Activated T-cell treated with anti-CD3 and anti-CD28 coated beads, Interleukin-2, amount 50 U/mL, for 24 hours (primary cell): Measurements from ENCODE around the gene GPR161.

Source experiments
- DNase-seq: peaks from one replicate; pipeline ENCODE4 v3.0.0-alpha.2; 2020
- H3K27ac Mint-ChIP-seq: 2 replicates; pipeline ENCODE4 v1.8.0; 2020; ENCODE audit warnings: mild to moderate bottlenecking, mixed read lengths
- H3K27me3 Mint-ChIP-seq: 2 replicates; pipeline ENCODE4 v1.8.0; 2020; ENCODE audit warnings: mixed read lengths
- H3K36me3 Mint-ChIP-seq: 2 replicates; pipeline ENCODE4 v1.8.0; 2020; ENCODE audit warnings: low read depth, mixed read lengths
- H3K4me1 Mint-ChIP-seq: 2 replicates; pipeline ENCODE4 v1.8.0; 2020; ENCODE audit warnings: low read depth, mixed read lengths
- H3K4me3 Mint-ChIP-seq: 2 replicates; pipeline ENCODE4 v1.8.0; 2020; ENCODE audit warnings: mild to moderate bottlenecking, moderate library complexity, mixed read lengths
- H3K9me3 Mint-ChIP-seq: 2 replicates; pipeline ENCODE4 v1.8.0; 2020; ENCODE audit warnings: mixed read lengths

Gene GPR161

DNA sequence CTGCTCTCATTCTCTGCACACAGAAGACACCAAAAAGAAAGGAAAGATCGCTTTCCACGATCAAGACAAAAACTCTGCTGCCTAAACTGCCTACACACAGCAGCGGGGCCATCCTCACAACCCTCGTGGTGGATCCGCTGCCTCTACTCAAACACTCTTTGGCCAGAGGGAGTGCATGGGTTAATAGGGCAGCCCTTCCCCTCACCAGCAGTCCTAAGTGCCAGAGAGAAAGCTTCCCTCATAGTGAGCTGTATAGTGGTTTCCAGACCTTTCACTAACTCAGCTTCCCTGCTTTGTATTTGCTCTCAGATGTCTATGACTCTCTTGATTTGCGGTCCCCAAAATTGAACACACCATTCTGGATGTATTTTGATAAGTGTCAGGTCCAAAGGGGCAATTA is 30.9 kb downstream of the GPR161 start:
- H3K27ac Mint-ChIP-seq: no peak overlapping the region
- no peak overlapping the region for H3K4me3 Mint-ChIP-seq
- no peaks in the 10 kb centered on the region for H3K4me1 Mint-ChIP-seq
- peaks cover 6% of the 10 kb centered on the region for H3K27me3 Mint-ChIP-seq
- H3K36me3 Mint-ChIP-seq: no peaks in the 10 kb centered on the region
- DNase-seq: no peak
- no peaks in the 10 kb centered on the region for H3K9me3 Mint-ChIP-seq

DNA sequence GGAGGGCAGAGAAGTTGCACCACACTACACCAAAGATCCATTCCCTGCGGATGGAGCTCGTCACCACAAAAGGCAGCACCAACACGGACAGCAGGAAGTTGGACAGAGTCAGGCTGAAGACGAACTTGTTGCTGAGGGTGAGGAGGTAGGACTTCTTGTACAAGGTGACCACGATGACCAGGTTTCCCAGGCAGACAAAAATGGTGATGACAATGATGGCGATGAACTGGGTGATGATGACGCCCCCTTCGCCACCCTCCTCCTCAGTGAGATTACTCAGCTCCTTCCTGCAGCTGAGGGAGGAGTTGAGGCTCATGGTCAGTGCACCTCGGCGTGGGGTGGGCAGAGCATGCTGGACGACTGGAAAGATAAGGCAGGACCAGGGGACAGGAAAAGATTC is 32.2 kb downstream of the GPR161 start:
- DNase-seq: no peak
- Mint-ChIP-seq H3K4me3 (no peak overlapping the region), H3K4me1 (no peaks in the 10 kb centered on the region), H3K27me3 (peaks cover 6% of the 10 kb centered on the region), H3K27ac (no peak overlapping the region), H3K9me3 (no peaks in the 10 kb centered on the region), H3K36me3 (no peaks in the 10 kb centered on the region)

DNA sequence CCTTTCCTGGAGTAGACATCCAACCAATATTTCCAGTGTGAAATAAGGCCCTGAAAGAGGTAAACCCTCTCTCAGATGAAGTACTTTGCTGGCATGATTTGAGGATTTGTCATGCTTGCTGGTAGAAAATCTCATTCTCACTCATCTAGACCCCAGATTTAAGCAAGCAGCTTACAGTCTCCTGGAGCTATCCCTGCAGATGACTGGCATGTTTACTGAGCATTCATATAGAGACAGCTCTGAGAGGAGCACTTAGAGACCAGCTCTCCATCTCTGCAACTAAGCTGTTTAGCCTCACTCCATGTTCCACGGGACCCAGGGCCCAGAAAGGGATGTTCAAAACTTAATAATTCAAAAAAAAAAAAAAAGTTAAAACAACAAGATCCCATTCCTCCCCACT is 34.2 kb downstream of the GPR161 start:
- Mint-ChIP-seq H3K9me3 (no peaks in the 10 kb centered on the region), H3K36me3 (no peaks in the 10 kb centered on the region), H3K4me3 (no peak overlapping the region), H3K27me3 (peaks cover 6% of the 10 kb centered on the region), H3K27ac (no peak overlapping the region), H3K4me1 (no peaks in the 10 kb centered on the region)
- DNase-seq: no peak

DNA sequence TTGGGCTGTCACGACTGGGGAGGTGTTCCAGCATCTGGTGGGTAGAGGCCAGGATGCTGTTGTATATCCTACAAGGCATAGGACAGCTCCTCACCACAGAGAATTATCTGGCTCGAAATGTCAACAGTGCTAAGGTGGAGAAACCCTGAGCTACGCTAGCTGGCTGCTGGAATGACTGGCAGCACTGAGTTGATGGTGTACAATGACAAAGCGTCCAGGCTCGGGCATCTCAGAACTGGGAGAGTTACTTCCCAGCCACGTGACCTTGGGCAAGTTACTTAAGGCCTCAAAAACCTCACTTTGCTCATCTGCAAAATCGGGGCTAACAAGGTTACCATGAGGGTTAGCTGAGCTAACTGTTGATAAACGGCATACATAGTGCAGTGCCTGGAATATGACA is 35.4 kb downstream of the GPR161 start:
- no peaks in the 10 kb centered on the region for H3K9me3 Mint-ChIP-seq
- H3K4me3 Mint-ChIP-seq: no peak overlapping the region
- no peak overlapping the region for H3K27ac Mint-ChIP-seq
- no peaks in the 10 kb centered on the region for H3K4me1 Mint-ChIP-seq
- H3K27me3 Mint-ChIP-seq: peaks cover 6% of the 10 kb centered on the region
- DNase-seq: no peak
- H3K36me3 Mint-ChIP-seq: no peaks in the 10 kb centered on the region

DNA sequence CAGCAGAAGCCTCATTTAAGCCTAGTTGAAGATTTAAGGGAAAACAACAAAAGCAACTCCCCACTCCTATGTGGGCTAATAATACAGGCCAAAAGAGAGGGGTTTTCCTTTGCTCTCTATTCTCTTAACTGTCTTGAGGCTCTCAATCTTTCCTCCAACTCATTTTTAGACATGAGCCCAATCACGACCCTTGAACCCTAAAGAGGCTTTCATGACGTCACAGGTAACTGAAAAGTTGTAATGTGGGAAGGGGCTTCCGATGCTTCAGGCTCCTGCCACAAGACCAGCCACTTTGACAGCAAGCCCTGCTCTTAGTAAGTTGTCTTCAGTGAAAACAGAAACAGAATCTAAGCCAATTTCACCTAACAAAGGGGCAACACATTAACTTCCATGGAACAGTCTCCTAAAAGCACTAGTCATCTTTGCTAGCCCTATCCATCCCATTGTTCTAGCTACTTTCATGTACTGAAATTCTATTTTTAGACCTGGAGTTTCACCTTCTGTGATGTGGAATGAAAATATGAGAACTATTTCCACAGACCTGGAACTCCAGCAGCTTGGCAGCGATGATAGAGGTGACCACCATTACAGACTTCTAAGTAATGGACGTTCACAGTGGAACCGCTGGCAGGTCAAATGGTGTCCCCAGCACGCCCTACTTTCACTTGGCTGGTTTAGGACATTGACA is 36.3 kb downstream of the GPR161 start:
- peaks cover 6% of the 10 kb centered on the region for H3K27me3 Mint-ChIP-seq
- no peak overlapping the region for H3K4me3 Mint-ChIP-seq
- H3K4me1 Mint-ChIP-seq: no peaks in the 10 kb centered on the region
- H3K36me3 Mint-ChIP-seq: no peaks in the 10 kb centered on the region
- no peaks in the 10 kb centered on the region for H3K9me3 Mint-ChIP-seq
- no peak overlapping the region for H3K27ac Mint-ChIP-seq
- no peak for DNase-seq

DNA sequence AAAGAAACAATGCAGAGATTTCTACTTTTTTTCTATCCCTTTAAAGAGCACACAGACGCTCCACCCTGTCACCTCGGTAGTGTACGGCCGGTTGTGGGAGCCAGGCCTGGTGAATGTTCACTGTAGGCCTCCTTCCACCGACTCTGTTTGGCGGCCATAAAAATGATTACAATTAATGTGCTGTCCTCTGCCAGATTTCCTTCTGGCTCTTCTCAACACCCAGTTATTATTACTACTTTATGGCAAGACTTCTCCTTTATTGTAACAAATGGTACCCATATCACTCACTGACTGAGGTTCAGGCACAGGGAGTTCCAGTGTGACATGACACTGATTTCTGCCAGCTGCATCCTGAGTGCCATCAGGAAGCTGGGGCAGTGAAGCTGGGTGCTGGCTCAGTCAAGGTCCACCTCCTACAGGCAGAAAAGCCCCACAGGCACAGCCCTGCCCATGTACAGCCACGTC is 37.4 kb downstream of the GPR161 start:
- peaks cover 4% of the 10 kb centered on the region for H3K27me3 Mint-ChIP-seq
- H3K4me3 Mint-ChIP-seq: no peak overlapping the region
- no peaks in the 10 kb centered on the region for H3K4me1 Mint-ChIP-seq

DNA sequence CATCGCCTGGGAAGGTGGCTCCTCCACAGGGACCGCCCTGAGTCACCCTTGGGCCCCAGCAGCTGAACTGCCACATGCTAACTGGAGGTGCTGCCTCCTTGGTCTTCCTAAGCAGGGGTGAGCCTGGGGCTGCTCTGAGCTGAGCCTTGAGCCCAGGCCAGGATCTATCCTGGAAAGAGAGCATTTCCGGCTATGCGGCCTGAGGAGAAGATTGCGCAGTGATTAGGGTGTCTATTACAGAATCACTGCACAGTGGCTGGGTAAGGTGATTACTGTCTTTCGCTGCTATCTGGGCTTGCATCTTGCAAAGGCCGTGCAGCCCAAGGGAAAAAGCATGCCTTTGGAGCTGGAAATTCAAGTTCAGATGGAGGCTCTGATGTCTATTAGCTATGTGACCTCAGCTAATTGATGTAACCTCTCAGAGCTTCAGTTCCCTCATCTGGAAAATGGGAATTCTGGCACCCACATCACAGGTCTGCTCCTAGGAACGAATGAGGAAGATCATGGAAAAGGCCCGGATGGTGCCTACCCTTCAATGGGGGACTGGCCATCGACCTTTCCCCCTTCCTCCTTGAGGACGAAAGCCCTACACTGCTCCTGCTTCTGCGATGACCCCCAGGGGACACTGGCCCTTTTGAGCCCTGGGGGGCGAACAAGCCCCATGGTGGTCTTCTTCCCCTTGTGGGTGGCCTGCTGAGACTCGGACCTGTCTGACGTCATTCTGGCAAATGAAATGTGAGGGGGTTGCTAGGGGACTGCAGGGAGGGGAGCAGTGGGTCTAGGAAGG is 38.0 kb downstream of the GPR161 start:
- Mint-ChIP-seq H3K9me3 (no peaks in the 10 kb centered on the region), H3K27me3 (peaks cover 2% of the 10 kb centered on the region), H3K4me1 (no peaks in the 10 kb centered on the region), H3K27ac (no peak overlapping the region), H3K36me3 (no peaks in the 10 kb centered on the region), H3K4me3 (no peak overlapping the region)
- no peak for DNase-seq

More for the DNA sequence above, 37.4 kb downstream of the GPR161 start:
- Mint-ChIP-seq H3K27ac (no peak overlapping the region), H3K36me3 (no peaks in the 10 kb centered on the region), H3K9me3 (no peaks in the 10 kb centered on the region)
- no peak for DNase-seq

DNA sequence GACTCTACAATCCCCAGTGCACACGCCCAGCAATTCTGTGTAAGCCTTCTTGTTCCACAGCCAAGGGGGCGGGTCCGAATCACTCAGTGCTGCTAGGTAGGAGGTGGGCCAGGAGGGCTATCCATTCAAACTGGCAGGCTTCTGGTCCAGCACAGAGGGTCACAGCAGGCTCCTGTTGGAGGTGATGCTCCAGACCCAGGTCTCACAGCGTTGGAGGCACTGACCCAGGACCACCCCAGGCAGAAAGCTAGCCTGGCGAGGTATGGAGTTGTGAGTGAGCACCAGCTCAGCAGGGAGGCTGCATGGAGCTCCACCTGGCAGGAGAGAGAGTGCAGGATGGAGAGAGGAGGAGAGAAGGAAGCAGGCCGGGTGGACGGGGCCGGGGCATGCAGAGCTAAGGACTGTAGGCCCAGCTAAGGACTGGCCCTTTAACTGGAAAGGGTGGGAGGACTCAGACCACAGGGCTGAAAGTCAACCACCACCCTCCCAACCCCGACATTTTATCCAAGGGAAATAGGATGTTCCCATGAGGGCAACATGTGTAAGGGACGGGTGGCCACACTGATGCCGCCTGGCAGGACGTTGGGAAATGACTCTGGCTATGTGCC is 38.7 kb downstream of the GPR161 start:
- no peak for DNase-seq
- no peak overlapping the region for H3K4me3 Mint-ChIP-seq
- no peaks in the 10 kb centered on the region for H3K36me3 Mint-ChIP-seq
- no peaks in the 10 kb centered on the region for H3K27me3 Mint-ChIP-seq
- H3K4me1 Mint-ChIP-seq: no peaks in the 10 kb centered on the region
- H3K27ac Mint-ChIP-seq: no peak overlapping the region
- no peaks in the 10 kb centered on the region for H3K9me3 Mint-ChIP-seq

DNA sequence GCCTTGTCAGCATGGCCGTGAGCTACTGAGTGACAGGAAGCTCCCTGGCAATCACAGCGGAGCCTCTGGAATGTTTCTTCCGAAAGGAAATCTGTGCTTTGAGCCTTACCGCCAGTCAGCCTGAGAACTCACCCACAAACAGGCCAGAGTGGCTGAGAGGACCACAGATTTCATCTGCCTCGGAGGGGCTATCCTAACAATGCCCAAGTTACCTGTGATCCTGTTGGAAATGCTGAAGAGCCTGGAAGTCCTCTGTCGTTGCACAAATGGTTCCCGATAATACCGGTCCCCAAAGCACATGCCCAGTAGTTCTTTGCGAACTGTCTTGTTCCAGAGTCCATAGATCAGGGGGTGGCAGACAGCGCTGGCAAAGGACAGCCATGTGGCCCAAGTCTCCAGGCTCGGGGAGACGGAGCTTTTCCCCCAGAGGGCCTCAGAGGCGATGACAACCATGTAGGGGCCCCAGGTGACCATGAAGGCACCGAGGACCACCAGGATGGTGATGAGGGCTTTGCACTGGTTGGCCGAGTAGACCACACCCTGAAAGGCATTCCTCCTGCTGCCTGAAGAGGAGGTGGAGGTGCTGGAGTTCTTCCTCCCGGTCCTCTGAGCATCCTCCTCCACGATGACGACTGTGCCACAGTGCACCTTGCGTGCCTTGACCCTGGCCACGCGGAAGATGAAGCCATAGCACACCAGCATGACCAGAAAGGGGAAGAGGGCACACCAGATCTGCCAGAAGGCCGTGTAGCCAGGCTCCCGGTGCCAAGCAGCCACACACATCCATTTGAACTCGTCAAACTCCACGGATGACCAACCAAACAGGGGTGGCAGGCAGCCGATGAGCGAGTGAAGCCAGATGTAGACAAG is 40.2 kb downstream of the GPR161 start:
- Mint-ChIP-seq H3K4me1 (no peaks in the 10 kb centered on the region), H3K27me3 (no peaks in the 10 kb centered on the region), H3K36me3 (no peaks in the 10 kb centered on the region), H3K9me3 (no peaks in the 10 kb centered on the region), H3K4me3 (no peak overlapping the region), H3K27ac (no peak overlapping the region)
- DNase-seq: no peak

DNA sequence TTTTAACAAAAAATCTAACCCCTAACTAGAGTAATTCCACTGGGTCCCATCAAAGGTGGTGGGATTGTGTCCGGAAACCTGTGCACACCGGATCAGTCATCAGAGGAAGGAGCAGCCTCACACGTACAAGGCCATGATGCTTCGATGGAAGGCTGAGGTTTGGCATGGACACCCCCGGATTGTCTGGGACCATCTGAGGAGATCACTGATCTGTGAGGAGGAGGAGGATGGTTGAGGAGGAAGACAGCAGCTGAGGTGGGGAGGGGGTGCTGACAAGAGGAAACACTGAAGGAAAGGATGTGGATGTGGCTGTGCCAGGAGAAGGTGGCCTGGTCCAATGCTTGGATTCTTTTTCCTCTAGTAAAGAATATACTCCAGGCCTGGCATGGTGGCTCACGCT is 41.3 kb downstream of the GPR161 start:
- DNase-seq: no peak
- Mint-ChIP-seq H3K4me3 (no peak overlapping the region), H3K9me3 (no peaks in the 10 kb centered on the region), H3K36me3 (no peaks in the 10 kb centered on the region), H3K27me3 (no peaks in the 10 kb centered on the region), H3K27ac (no peak overlapping the region), H3K4me1 (no peaks in the 10 kb centered on the region)

DNA sequence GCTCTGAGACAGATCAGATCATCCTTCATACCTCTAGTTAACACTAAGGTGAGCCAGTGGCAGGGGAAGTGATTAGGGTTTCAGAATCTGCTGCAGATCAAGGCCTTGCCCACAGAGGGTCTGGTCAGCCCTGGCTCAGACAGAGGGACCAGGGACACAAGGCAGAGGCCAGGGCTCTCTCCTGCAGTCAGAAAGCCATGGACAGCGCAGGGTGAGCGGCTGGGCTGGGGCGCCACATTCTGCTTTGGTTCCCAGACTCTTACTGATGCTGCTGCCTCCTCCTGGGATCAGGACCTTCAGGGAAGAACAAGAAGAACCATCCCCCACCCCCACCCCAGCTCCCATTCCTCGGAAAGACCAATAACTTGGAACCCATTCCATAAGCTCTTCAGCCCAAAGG is 43.1 kb downstream of the GPR161 start:
- no peaks in the 10 kb centered on the region for H3K4me1 Mint-ChIP-seq
- H3K27me3 Mint-ChIP-seq: no peaks in the 10 kb centered on the region
- no peaks in the 10 kb centered on the region for H3K36me3 Mint-ChIP-seq
- no peak overlapping the region for H3K27ac Mint-ChIP-seq
- no peaks in the 10 kb centered on the region for H3K9me3 Mint-ChIP-seq
- no peak overlapping the region for H3K4me3 Mint-ChIP-seq
- no peak for DNase-seq

DNA sequence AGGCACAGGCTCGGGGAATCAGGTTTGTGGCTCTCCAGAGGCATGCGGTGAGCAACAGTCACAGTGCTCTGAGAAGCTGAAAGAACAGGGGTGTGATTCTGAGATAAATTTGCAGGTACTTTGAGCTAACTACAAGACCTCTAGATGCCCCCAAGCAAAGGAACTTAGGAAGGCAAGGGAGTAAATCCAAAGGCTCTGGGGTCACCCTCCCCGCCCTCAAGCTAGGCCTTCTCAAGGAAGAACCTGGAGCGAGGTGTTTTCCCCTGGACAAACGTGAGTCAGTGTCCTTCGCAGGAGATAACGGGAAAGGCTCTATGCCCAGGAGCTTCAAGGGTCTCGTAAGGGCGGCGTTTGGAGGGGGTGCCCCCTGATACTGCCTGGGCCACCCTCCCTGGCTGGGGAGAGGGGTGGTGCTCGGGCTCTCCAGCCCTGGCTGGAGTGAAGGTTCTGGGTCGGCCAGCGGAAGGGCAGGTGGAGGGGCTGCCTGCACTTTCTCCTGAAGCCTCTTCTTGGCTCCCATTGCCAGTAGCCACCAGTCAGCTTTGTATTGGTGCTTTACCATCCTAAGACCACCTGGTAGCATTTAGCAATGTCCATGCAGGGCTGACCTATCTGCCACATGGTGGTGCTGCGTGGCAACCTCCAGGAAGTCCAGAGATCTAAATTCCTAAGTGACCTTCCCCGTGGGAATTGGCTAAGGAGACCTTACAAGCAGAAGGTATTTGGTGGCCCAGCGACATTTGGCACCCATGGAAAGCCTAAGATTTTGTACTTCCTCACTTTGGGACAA is 44.0 kb downstream of the GPR161 start:
- Mint-ChIP-seq H3K4me3 (no peak overlapping the region), H3K27me3 (no peaks in the 10 kb centered on the region), H3K36me3 (no peaks in the 10 kb centered on the region), H3K4me1 (no peaks in the 10 kb centered on the region), H3K9me3 (no peaks in the 10 kb centered on the region), H3K27ac (no peak overlapping the region)
- no peak for DNase-seq

DNA sequence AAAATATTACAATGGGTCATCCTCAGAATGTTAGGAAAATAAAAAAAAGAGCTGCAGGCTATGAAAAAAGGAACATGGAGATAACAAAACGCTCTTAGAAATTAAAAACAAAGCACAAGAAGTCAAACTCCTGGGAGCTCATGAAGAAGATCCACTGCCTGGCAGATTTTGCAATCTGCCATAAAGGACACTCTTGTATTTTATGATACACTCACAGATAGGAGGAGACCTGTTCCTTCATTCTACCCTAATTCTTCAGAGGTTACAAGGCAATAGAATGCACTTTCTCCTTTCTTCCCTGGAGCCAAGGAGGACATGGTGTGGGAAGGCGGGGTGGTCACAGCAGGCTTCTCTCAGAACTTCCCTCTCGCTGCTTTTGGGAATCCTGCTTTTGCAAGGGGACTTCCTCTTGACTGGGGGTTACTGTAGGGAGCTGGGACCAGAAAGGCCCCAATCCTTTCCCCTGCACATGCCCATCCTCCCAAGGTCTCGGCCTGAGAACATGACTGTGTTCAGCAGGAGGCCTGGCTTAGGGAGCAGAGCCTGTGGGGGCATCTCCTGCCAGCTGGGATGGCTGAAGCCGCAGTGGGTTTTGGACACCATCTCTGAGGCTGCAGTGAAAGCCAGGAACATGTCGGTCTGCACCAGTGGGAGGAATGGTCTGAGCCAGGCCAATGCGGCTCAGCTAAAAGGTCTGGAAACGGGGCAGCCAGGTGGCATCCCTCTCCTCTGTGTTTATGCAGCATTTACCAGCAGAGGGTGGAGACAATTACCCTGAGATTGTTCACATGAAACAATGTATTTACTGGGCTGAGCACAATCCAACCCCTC is 44.8 kb downstream of the GPR161 start:
- Mint-ChIP-seq H3K4me3 (no peak overlapping the region), H3K9me3 (no peaks in the 10 kb centered on the region), H3K27me3 (no peaks in the 10 kb centered on the region), H3K36me3 (no peaks in the 10 kb centered on the region), H3K4me1 (no peaks in the 10 kb centered on the region), H3K27ac (no peak overlapping the region)
- DNase-seq: no peak
